HEK293T (cell line): ENCODE data around the gene DLG2.

ENCODE experiments used
- FOXA1 ChIP-seq: fragments of 450-650 bp; IDR thresholded peaks from 2 replicates; pipeline ENCODE4 v1.6.1; 2016; ENCODE audit warnings: mild to moderate bottlenecking
- HDGF ChIP-seq: fragments of 450-650 bp; IDR thresholded peaks from 2 replicates; pipeline ENCODE4 v1.6.1; 2017; ENCODE audit warnings: antibody characterized with exemption, borderline replicate concordance
- L3MBTL2 ChIP-seq: fragments of 450-650 bp; conservative IDR thresholded peaks from 2 replicates; pipeline ENCODE4 v1.6.1; 2016; ENCODE audit warnings: mild to moderate bottlenecking

- TF ChIP-seq FOXA1 (no peak), L3MBTL2 (no peak), HDGF (no peak)
These were observed 802.5 kb downstream of the DLG2 start for GRCh38 chr11:84824624-84825023.
